H9 (cell line): ENCODE measurements around the gene ZNF503. TPM values are rescaled to one million over a fixed set of nuclear protein-coding genes. Genes with fewer than 3 reads are reported as not detected.

Experiments
- DNase-seq: peaks from one replicate; pipeline ENCODE4 v3.0.0-alpha.2; 2017
- H2AFZ ChIP-seq: one replicate; pipeline ENCODE4 v1.6.1; 2013; ENCODE audit warnings: mild to moderate bottlenecking, low read length, control low read depth, moderate library complexity
- H2AK5ac ChIP-seq: 2 replicates; pipeline ENCODE4 v1.6.1; 2013; ENCODE audit warnings: low read length, control low read depth, mixed read lengths; ENCODE audit not compliant: insufficient read length
- H2BK120ac ChIP-seq: one replicate; pipeline ENCODE4 v1.6.1; 2013; ENCODE audit warnings: low read depth, mild to moderate bottlenecking, low read length, control low read depth, inconsistent platforms; ENCODE audit not compliant: poor library complexity, severe bottlenecking
- H2BK12ac ChIP-seq: 2 replicates; pipeline ENCODE4 v1.6.1; 2013; ENCODE audit warnings: low read length, control low read depth, mixed read lengths, low read depth; ENCODE audit not compliant: insufficient read length
- H2BK15ac ChIP-seq: 2 replicates; pipeline ENCODE4 v1.6.1; 2013; ENCODE audit warnings: low read depth, low read length, control low read depth
- H2BK20ac ChIP-seq: one replicate; pipeline ENCODE4 v1.6.1; 2013; ENCODE audit warnings: low read depth, mild to moderate bottlenecking, low read length, control low read depth, inconsistent platforms; ENCODE audit not compliant: poor library complexity, severe bottlenecking
- H2BK5ac ChIP-seq: 2 replicates; pipeline ENCODE4 v1.6.1; 2013; ENCODE audit warnings: low read length, control low read depth, mixed read lengths; ENCODE audit not compliant: insufficient read length
- H3K14ac ChIP-seq: 2 replicates; pipeline ENCODE4 v1.6.1; 2013; ENCODE audit warnings: low read length, control low read depth; ENCODE audit not compliant: insufficient read depth
- H3K18ac ChIP-seq: 2 replicates; pipeline ENCODE4 v1.6.1; 2013; ENCODE audit warnings: low read depth, mild to moderate bottlenecking, mixed read lengths, low read length, control low read depth; ENCODE audit not compliant: insufficient read length
- H3K23ac ChIP-seq: 2 replicates; pipeline ENCODE4 v1.6.1; 2013; ENCODE audit warnings: low read length, control low read depth, mixed read lengths, low read depth; ENCODE audit not compliant: insufficient read length
- H3K23me2 ChIP-seq: 2 replicates; pipeline ENCODE4 v1.6.1; 2013; ENCODE audit warnings: low read depth, mild to moderate bottlenecking, mixed read lengths, low read length, control low read depth; ENCODE audit not compliant: insufficient read length, poor library complexity, severe bottlenecking
- H3K27ac ChIP-seq: 2 replicates; pipeline ENCODE4 v1.5.1; 2013; ENCODE audit warnings: low read length, control low read depth, mixed read lengths, low read depth; ENCODE audit not compliant: insufficient read length
- H3K27me3 ChIP-seq: 2 replicates; pipeline ENCODE4 v1.6.1; 2013; ENCODE audit warnings: low read length, control low read depth, inconsistent platforms; ENCODE audit not compliant: insufficient read depth
- H3K4ac ChIP-seq: 2 replicates; pipeline ENCODE4 v1.6.1; 2013; ENCODE audit warnings: low read depth, mild to moderate bottlenecking, control low read depth, inconsistent platforms, low read length, moderate library complexity
- H3K4me1 ChIP-seq: 2 replicates; pipeline ENCODE4 v1.6.1; 2013; ENCODE audit warnings: low read length, control low read depth, inconsistent platforms; ENCODE audit not compliant: insufficient read depth
- H3K4me2 ChIP-seq: 2 replicates; pipeline ENCODE4 v1.6.1; 2013; ENCODE audit warnings: low read length, control low read depth, mixed read lengths; ENCODE audit not compliant: insufficient read length, insufficient read depth
- H3K56ac ChIP-seq: 2 replicates; pipeline ENCODE4 v1.6.1; 2013; ENCODE audit warnings: low read depth, mild to moderate bottlenecking, mixed read lengths, low read length, control low read depth; ENCODE audit not compliant: insufficient read length
- H3K79me1 ChIP-seq: 2 replicates; pipeline ENCODE4 v1.6.1; 2013; ENCODE audit warnings: low read depth, mild to moderate bottlenecking, moderate library complexity, low read length, control low read depth, inconsistent platforms; ENCODE audit not compliant: insufficient read depth, poor library complexity, severe bottlenecking
- H3K79me2 ChIP-seq: 2 replicates; pipeline ENCODE4 v1.6.1; 2013; ENCODE audit warnings: low read length, control low read depth, inconsistent platforms; ENCODE audit not compliant: insufficient read depth
- H3K9ac ChIP-seq: 2 replicates; pipeline ENCODE4 v1.6.1; 2013; ENCODE audit warnings: low read length, control low read depth, mixed read lengths; ENCODE audit not compliant: insufficient read length; ENCODE audit errors: extremely low read depth
- H3K9me3 ChIP-seq: one replicate; pipeline ENCODE4 v1.6.1; 2013; ENCODE audit warnings: low read depth, low read length, inconsistent platforms; ENCODE audit not compliant: control insufficient read depth
- H3T11ph ChIP-seq: one replicate; pipeline ENCODE4 v1.6.1; 2013; ENCODE audit warnings: mild to moderate bottlenecking, low read length, control low read depth, inconsistent platforms
- H4K20me1 ChIP-seq: one replicate; pipeline ENCODE4 v1.6.1; 2013; ENCODE audit not compliant: control insufficient read depth, insufficient read length, insufficient read depth
- H4K5ac ChIP-seq: 2 replicates; pipeline ENCODE4 v1.6.1; 2013; ENCODE audit warnings: low read depth, mild to moderate bottlenecking, mixed read lengths, low read length, control low read depth; ENCODE audit not compliant: insufficient read length
- H4K8ac ChIP-seq: replicated peaks from 2 replicates; pipeline ENCODE4 v1.6.1; 2013; ENCODE audit warnings: low read length, control low read depth, mixed read lengths, low read depth; ENCODE audit not compliant: insufficient read length
- H4K91ac ChIP-seq: 2 replicates; pipeline ENCODE4 v1.6.1; 2013; ENCODE audit warnings: low read depth, mild to moderate bottlenecking, moderate library complexity, mixed read lengths, low read length, control low read depth; ENCODE audit not compliant: insufficient read length
- H3K27ac Mint-ChIP-seq, 3 experiments: 2 replicates in 2 of 3; 3 replicates in 1 of 3; pipeline ENCODE4 v1.8.0; 2020 to 2021; ENCODE audit warnings: mixed read lengths in 3 of 3, mild to moderate bottlenecking in 1 of 3, moderate library complexity in 1 of 3
- H3K27me3 Mint-ChIP-seq: 2 replicates; pipeline ENCODE4 v1.8.0; 2021; ENCODE audit warnings: low read depth, mild to moderate bottlenecking, moderate library complexity, mixed read lengths
- H3K36me3 Mint-ChIP-seq, 3 experiments: 2 replicates in 2 of 3; 3 replicates in 1 of 3; pipeline ENCODE4 v1.8.0; 2020 to 2021; ENCODE audit warnings: low read depth in 3 of 3, mixed read lengths in 3 of 3; ENCODE audit not compliant: insufficient read depth in 1 of 3
- H3K4me1 Mint-ChIP-seq, 2 experiments: 2 replicates each; pipeline ENCODE4 v1.8.0; 2020; ENCODE audit warnings: mixed read lengths in 2 of 2
- H3K4me3 Mint-ChIP-seq, 2 experiments: 2 replicates in 1 of 2; 3 replicates in 1 of 2; pipeline ENCODE4 v1.8.0; 2020 to 2021; ENCODE audit warnings: mild to moderate bottlenecking in 2 of 2, mixed read lengths in 2 of 2, moderate library complexity in 1 of 2
- H3K9me3 Mint-ChIP-seq, 2 experiments: 2 replicates in 1 of 2; 3 replicates in 1 of 2; pipeline ENCODE4 v1.8.0; 2020; ENCODE audit warnings: mild to moderate bottlenecking in 2 of 2, mixed read lengths in 2 of 2, moderate library complexity in 1 of 2
- CTCF ChIP-seq: fragments of 200-600 bp; sonication (generic); conservative IDR thresholded peaks from 3 replicates; pipeline ENCODE4 v1.8.0; 2021; ENCODE audit warnings: antibody characterized with exemption, mild to moderate bottlenecking
- WGBS: extraction: QIAGEN DNeasy Blood & Tissue Kit; methylation state at CpG from one replicate; pipeline ENCODE4 v1.1.7; 2013; ENCODE audit warnings: missing lambda C conversion rate, low lambda C conversion rate, mixed read lengths; ENCODE audit not compliant: insufficient read length; ENCODE audit errors: extremely low coverage; 5-methylcytosine and 5-hydroxymethylcytosine counted together
- total RNA-seq: library from RNA; stranded (reverse); gene quantifications from 2 replicates; pipeline ENCODE4 v1.2.1, GENCODE V29; 2021

The ZNF503 gene
- total RNA-seq, 1 experiment from 2014 or later, result 0.09 TPM

GRCh38 chr10:75438275-75438674 lies 36.7 kb upstream of the ZNF503 start:
- Mint-ChIP-seq H3K27ac (no peak overlapping the region), H3K4me1 (peaks cover 11 to 17% of the 10 kb centered on the region in 2 experiments), H3K27me3 (peaks cover 82% of the 10 kb centered on the region), H3K36me3 (no peaks in the 10 kb centered on the region; a peak in 1 of 7 replicates), H3K9me3 (peaks cover 4 to 9% of the 10 kb centered on the region in 2 experiments; a peak in 4 of 5 replicates), H3K4me3 (no peak overlapping the region)
- no peaks in the 10 kb centered on the region for H3K79me2 ChIP-seq
- no peak overlapping the region for H3T11ph ChIP-seq
- H4K20me1 ChIP-seq, result no peaks in the 10 kb centered on the region
- no CpG with 5 or more reads among the region's 3 CpGs for WGBS
- no peaks in the 10 kb centered on the region for H3K23me2 ChIP-seq
- no peak overlapping the region for H2BK20ac ChIP-seq
- H3K27me3 ChIP-seq, result peaks cover 26% of the 10 kb centered on the region; the same call in 1 of the 2 replicates
- H2BK12ac ChIP-seq, result no peak overlapping the region
- no peak overlapping the region for H2AFZ ChIP-seq
- no peak overlapping the region for H2BK5ac ChIP-seq
- no peak overlapping the region for H3K23ac ChIP-seq
- H3K9ac ChIP-seq, result no peak overlapping the region
- no peak overlapping the region for H4K91ac ChIP-seq
- no peak overlapping the region for H3K18ac ChIP-seq
- no peaks in the 10 kb centered on the region for H3K79me1 ChIP-seq
- no peak overlapping the region for H2BK120ac ChIP-seq
- H3K4ac ChIP-seq, result no peak overlapping the region
- no peak overlapping the region for H3K4me2 ChIP-seq
- H3K56ac ChIP-seq, result no peak overlapping the region
- no peak overlapping the region for H2AK5ac ChIP-seq
- no peak for TF ChIP-seq CTCF
- H2BK15ac ChIP-seq, result no peak overlapping the region
- no peak overlapping the region for H4K8ac ChIP-seq
- DNase-seq, result no peak
- H3K14ac ChIP-seq, result no peak overlapping the region
- no peaks in the 10 kb centered on the region for H3K9me3 ChIP-seq
- no peak overlapping the region for H3K27ac ChIP-seq
- peaks cover 2% of the 10 kb centered on the region; the same call in 1 of the 2 replicates for H3K4me1 ChIP-seq
- no peak overlapping the region for H4K5ac ChIP-seq
